NCI-H146 treated with DMSO at 0.1 percent for 48 hours (cell line): ENCODE measurements around the gene BTBD1.
"Not testable (repeated sequence)": the region's sequence is repeated elsewhere in the genome, so short reads cannot be mapped to it uniquely, and the experiment has no call there.

Source experiments
- DNase-seq: peaks from one replicate; lab custom pipeline; 2025; ENCODE audit not compliant: unreplicated experiment; lab: John Stamatoyannopoulos, UW

Gene BTBD1

DNA sequence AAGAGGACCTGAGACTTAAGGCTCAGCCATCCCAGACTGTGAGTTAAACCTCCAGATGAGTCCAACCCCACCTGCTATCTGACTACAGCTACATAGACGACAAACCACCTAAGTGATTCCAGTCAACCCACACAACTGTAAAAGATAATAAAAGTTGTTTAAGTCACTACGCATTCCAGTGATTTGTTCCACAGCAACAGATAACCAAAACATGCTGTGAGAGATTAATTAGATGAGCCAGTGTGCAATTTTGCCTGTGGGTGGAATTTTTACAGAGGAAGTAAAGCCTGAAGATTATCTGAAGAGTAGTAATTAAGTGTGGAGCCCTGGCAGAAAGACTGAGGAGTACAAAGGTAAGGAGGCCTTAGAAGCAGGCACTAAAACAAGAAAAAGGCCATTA, 5.4 kb downstream of the BTBD1 start:
- DNase-seq, result no peak

DNA sequence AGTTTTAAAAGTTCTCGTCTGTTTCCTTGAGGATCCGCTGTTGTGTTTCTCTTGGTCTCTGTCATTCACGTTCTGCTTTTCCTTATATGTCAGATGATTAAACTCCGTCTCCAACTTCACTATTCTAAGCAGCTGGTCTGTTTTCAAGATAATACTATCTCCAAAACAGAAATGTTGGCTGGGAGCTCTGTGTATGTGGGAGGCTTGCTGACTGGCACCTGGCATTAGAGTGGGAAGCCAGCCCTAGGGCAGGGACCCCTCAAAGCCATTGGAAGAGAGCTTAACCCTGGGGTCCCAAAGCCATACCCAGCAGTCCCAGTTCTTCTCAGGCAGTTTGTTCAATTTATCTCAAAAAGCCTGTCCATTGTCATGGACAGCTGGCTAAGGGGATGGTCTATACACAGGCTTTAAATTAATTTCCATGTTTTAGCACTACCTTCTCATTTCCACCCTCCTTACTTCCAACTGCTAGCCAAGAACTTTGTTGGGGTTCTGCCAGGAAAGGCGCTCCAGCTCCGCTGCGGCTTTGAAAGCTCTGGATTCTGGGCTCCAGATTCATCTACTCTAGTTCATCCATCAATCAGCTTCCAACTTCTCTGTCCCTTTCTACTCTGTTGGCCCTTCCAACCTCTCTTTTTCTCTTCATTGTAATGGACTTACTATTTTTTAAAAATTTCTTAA, 9.2 kb downstream of the BTBD1 start:
- DNase-seq, result no peak

DNA sequence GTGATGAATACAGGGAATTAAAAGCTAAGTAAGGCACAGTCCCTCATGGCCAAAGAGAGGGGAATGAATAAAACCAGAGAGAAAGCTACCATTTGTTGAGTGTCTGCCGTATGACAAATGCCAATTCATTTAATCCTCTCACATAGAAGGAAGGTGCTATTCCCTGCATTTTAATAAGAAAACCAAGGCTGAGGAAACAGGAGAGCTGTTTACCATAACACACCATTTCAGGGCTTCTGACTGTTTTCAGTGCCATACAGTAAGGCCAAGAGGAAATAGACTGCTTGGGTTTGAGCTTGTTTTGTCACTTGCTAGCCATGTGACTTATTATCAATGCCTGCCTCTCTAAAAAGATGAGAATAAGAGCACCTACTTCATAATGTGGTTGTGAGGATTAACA, 10.1 kb downstream of the BTBD1 start:
- DNase-seq, result no peak

DNA sequence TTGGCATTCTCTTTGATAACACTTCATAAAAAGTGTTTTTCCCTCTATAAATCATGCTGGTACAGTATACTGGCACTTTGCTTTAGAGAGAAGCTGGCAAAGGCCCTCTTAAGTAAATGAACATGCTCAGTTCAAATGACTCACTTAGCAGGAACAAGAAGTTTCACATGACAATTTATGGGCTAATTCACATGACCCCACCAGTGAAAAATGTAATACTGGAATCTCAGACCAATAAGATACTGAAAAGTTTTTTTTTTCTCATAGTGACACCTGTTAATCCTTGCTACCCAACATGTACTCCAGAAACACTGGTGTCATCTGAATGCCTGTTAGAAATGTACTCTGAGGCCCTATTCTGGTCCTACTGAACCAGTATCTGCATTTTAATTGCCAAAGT, 13.9 kb downstream of the BTBD1 start:
- DNase-seq, result no peak

DNA sequence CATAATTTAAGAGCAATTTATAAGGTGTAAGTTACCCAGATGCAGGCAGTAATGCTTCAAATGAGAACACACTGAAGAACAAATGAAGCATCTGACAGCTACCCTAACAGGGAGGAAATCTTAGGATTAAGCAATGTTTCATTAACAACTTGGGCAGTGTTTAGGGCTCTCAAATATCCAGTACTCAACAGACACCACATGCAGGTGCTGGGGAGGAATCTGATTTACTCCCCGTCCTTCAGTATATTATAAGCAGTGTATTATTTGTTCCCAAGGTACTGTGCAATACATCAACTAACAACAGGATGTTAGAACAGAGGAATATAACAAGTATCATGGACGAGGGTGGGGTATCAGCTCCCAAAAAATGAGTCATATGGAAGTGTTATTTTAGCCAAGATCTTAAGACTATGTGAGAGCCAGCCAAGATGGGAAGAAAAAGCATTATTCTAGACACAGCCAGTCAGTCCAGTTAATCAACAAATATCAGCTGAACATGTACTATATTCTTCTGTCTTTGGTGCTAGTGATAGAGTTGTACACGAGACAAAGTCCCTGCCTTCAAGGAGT, 20.4 kb downstream of the BTBD1 start:
- no peak for DNase-seq

DNA sequence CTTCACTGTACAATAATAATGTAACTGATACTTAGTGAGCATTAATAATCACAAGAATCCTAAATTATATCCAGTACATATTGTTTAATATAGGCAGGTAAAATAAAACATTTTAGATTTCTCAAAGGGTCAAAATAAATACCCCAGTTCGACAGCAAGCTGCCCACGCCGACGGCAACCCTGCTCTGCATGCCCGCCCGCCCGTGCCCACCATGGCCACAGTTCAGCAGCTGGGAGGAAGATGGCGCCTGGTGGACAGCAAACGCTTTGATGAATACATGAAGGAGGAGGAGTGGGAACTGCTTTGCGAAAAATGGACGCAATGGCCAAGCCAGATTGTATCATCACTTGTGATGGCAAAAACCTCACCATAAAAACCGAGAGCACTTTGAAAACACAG, 22.9 kb downstream of the BTBD1 start:
- DNase-seq, result no peak

DNA sequence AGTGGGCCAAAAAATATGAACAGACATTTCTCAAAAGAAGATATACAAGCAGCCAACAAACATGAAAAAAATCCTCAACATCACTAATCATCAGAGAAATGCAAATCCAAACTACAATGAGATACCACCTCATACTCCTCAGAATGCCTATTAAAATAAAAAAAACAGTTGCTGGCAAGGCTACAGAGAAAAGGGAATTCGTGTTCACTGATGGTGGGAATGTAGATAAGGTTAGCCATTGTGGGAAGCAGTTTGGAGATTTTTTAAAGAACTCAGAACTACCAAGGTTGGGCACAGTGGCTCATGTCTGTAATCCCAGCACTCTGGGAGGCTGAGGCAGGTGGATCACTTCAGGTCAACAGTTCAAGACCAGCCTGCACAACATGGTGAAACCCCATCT, 27.8 kb downstream of the BTBD1 start:
- no peak for DNase-seq

DNA sequence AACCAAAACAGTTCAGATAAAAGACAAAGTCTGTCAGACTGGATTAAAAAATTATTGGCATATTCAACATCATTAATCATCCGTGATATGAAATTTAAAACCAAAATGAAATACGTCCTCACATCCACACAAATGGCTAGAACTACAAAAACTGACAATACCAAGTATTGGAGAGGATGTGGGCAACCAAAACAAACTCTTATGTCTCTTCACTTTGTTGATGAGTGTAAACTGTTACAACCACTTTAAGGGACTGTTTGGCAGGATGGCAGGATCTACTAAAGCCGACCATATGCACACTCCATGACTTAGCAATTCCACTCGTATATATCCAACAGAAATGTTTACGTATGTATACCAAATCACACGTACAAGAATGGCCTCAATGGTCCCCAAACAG, 30.8 kb downstream of the BTBD1 start:
- DNase-seq, result no peak

DNA sequence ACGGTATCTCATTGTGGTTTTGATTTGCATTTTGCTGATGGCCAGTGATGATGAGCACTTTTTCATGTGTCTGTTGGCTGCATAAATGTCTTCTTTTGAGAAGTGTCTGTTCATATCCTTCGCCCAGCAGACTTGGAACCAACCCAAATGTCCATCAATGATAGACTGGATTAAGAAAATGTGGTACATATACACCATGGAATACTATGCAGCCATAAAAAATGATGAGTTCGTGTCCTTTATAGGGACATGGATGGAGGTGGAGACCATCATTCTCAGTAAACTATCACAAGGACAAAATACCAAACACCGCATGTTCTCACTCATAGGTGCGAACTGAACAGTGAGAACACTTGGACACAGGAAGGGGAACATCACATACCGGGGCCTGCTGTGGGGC, 35.8 kb downstream of the BTBD1 start:
- DNase-seq, result not testable (repeated sequence)

DNA sequence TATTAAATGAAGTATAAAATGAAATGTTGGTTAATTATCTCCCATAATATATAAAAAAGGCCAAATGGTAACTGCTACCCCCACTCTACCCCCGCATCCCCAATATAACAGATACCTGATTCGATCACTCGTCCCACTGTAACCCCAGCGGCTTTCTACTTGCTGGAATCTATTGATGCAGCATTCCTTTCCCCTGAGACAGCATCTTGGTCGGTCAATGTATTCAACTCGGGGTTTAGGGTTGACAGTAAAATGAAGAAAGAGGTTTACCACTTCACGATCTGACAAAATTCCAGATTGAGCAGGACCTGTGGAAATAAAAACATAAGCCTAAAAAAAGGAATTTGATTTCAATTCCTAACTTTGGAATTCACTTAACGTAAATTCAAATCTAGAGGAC, 37.0 kb downstream of the BTBD1 start:
- no peak for DNase-seq

DNA sequence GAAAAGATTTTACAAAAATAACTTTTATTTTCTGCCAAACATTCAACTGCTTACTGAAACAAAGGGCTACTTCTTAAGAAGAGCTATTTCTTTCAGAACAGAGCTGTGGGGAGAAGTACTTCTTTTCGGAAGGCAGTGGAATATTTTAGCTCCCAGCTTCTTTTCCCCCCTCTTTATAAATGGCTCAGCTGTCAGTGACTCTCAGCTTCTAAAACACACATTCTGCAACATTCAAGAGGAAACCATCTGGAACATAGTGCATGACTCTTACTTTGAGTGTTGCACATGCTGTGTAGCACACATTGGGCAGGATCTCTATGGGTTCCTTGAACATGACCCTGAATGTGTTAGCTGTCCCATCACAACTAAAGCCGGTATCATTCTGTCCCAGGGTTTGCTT, 48.6 kb downstream of the BTBD1 start:
- no peak for DNase-seq

DNA sequence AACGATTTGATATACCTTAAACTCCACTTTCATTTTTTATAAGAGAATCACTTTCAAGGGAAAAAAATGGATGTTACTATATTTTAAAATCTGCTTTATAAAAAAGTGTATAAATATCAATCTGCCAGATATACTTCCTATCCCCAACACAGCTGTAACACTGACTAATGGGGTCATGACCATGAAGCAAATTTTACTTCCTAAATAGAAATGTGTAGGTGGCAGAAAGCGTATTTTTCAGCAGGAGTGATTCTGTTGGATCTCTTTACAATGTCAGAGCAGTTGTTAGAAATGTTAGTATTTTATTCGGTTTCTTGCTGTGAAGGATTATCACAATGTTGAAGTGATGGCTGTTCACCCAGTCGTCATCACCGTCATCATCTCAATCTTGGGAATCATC, 50.1 kb downstream of the BTBD1 start:
- DNase-seq, result no peak

DNA sequence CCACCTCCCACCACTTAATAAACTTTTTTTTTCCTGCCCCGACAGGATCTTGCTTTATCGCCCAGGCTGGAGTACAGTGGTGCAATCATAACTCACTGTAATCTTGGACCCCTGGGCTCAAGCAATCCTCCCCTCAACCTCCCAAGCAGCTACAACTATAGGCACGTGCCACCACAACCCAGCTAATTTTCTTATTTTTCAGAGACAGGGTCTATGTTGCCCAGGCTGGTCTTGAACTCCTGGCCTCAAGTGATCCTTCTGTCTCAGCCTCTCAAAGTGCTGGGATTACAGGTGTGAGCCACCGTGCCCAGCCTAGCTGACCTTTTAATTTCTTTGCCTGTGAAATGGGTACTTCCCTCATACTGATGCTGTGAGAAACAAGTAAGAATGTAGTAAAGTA, 51.7 kb downstream of the BTBD1 start:
- no peak for DNase-seq

DNA sequence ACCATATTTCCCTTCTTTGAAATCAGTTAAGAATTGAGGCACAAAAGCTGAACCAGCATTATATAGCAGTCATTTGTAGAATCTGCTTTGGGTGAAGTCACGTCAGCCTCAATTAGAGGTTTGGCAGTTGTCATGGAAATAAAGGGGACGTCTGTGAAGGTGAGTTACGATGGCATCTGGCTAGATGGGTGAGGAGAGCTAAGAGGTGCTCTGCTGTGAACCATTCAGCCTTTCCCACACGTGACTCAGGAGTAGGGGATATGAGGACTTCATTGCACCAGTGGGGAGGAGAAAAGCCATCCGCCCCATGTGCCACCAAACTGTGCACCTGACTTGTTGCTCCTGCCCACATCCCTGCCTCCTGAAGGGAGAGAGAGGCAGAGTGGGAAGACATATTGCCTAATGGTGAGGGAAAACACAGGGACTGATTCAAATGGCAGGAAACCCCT, 52.8 kb downstream of the BTBD1 start:
- DNase-seq, result no peak

DNA sequence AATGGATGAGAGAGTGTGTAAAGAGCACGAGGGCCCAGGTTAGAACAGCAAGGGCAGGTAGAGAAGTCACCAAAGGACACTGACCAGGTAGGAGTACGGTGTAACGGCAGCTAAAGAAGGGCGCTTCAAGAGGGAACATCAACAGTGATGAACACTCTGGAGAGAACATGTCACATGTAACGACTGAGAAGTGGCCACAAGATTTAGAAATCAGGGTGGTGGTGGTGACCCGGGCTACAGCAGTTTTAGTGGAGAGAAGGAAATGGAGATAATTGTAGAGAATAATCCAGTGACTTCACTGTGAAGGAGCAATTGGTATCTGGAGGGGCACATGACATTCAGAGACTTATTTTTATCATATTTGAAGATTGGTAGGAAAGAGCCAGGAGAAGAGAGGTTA, 54.4 kb downstream of the BTBD1 start:
- no peak for DNase-seq

DNA sequence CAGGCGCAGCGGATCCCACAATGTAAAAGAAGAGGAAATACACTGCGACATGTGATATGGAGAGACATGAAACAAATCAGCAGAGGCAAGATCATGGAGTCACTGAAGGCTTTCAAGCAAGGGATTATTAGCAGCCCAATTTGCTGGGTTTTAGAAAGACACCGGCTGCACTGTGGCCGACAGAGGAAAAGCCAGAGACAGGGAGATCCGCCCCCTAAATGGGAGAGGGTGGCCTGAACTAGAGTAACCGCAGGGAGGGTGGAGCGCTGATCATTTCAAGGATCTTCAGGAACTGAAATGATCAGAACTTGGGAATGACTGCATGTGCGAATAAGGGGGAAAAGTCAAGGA, 55.0 kb downstream of the BTBD1 start:
- DNase-seq, result peak; percentile 9

DNA sequence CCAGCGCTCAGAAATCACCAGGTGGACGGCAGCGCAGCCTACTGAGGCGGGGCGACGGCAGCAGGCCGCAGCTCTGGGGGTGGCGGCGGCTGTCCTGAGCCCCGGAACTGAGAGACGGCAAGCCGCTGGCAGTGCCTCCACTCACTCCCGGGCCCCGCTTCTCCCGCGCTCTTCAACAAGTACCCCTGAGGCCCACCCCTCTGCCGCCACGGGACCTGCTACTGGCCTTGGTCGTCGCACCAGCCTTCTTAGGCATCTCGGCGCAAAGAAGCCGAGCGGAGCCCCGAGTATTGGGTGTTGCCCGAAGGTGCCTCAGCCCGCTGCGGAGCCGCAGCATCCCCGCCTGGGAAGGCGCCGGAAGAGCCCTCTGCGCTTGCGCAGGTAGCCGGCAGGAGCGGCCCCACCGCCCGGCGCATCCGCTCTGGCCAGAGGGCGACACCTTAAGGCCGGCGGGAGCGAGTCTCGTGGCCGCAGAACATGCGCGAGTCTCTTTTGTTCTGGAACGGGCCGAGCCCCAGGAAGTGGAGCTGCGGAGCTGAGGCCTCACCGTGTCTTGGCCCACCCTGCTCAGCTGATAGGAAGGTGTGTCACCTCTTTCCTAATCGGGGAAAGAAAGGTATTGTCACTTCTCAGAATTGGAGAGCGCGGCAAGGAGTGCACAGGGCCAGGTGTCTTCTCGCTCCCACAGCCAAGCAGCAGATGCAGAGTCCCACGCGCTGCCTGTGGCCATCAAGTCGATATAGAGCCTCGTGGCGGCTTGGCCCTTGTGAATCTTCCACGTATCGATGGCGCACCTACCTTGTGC, 55.6 kb downstream of the BTBD1 start, which contains the start of gene C15orf40:
C15orf40 (minus strand) TSS at position 369 of the 805 bp plus-strand sequence; CDS start at position 337, 32 bp downstream.
- peak; percentile 59 for DNase-seq

DNA sequence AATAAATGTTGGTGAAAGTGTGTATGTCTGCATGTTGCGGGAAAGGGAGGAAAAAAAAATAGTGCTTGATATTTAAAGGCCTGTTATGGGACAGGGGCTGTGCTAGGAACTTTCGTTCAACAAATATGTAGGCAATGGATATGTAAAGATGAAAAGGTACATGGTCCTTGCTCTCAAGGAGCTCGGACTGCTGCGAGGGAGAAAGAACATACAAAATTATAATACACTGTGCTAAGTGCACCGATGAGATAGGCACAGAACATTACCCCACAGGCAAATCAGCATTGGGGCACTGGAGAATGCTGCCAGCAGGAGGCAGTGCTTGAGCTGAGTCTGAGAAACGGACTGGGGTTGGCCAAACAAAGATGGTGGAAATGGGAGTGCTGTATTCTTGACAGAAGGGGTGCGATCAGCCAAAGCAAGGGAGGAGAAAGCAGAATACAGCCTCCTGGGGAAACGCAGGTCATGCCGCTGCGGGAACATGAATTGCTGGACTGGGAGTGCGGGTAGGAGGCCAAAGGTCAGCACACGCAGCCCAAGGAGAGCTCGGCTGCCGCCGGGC, 56.3 kb downstream of the BTBD1 start:
- DNase-seq, result peak; percentile 43

DNA sequence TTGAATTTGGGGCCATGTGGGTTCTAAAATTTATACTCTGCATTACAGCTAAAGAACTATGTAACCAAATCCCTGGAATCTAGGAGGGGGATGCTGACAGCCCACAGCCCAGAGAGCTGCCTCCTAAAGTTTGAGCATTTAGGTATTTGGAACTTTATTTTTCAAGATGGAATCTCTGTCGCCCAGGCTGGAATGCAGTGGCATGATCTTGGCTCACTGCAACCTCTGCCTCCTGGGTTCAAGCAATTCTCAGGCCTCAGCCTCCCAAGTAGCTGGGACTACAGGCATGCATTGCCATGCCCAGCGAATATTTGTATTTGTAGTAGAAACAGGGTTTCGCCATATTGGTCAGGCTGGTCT, 66.4 kb downstream of the BTBD1 start:
- DNase-seq, result not testable (repeated sequence)

DNA sequence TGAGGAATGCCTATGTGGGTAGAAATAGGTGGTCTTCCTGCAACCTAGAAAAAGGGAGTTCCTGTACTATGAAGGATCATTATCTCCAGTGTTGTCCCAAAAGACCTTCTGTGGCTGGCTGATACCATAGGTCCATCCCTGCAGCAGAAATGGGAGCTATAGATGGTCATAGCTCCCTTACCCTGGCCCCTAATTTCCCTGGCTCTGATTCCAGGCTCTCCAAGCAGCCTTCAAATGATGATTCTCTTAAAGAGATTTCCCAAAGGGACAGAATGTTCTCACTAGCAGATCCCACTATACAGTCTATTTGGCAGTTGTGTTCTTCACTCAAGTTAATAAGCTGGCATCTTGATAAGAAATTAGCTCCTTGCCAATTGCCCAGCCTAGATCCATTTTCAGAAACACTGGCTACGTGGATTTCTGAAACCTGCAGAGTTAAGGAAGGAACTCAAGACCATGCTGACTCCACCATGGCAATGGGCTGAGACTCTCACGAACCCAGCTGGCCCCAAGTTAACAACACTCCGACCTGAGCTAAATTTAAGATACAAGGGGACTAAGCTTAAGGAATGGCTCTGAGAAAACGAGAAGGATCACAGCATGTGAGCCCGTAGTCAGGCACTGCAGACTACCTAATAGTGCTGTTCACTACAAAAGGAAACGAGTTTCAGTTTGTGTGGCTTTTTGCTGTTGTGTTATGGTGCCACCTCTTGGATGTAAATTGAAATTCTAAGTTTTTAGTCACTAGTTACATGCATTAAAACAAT, 67.0 kb downstream of the BTBD1 start:
- peak; percentile 0 for DNase-seq

DNA sequence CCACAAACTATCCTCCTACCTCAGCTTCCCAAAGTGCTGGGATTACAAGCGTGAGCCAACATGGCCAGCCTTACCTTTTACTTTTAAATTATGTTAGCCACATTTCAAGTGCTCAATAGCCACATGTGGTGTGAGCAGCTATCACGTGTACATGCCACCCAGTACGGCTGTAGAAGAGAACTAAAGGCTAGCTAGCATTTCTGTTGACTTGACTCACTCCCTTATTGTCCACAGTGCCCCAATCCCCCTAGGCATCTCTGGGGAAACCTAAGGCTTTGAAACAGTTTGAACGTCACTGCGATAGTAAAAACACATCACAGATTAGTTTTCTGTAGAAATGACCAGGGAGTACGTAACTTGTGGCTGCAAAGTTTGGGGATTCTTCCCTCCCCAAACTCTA, 67.6 kb downstream of the BTBD1 start:
- DNase-seq, result no peak
